GM18873 (cell line): ENCODE results near the gene PAOX.

ENCODE experiments used
- ATAC-seq: cut with Tn5 transposase; IDR thresholded peaks from one replicate; pipeline ENCODE4 v1.9.1; 2021; ENCODE audit warnings: mild to moderate bottlenecking, moderate library complexity, moderate number of reproducible peaks; ENCODE audit not compliant: unreplicated experiment, low FRiP score

Gene PAOX

DNA sequence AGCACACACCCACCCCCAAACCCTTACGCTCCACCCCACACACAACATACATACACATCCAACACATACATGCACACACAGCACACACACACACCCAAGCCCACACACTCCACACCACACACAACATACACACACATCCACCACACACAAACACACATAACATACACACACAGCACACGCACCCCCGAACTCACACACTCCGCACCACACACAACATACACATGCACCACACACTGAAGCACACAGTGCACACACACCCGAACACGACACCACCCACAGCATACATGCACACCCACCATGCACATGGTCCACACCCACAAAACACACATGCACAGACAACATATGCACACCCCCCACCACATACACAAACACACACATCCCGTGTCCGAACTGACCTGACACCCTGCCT, 29.9 kb upstream of the PAOX start:
- ATAC-seq = no peak

DNA sequence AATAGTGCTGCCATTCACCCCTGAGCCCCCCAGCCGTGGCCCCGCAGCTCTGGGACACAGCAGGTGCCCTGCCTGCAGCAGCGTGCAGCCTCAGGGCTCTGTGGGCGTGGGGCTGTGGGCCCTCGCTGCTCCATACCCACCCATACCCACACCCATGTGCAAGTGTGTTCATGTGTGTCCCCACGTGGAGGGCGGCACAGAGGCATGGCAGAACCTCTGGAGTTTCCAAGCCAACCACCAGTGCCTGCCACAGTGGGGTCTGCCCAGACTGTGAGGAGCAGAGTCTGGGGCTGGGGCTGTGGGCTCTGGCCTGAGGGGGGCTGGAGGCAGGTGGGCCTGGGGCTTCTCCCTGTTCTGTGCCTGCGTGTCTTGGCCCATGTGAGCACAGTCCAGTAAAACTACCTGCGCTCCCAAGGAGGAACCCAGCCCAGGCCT, 29.5 kb upstream of the PAOX start:
- ATAC-seq = no peak

- ATAC-seq = no peak
Measured at GRCh38 chr10:133350283-133350949, 28.6 kb upstream of the PAOX start.

- ATAC-seq = no peak
Measured at GRCh38 chr10:133350950-133351329, 28.1 kb upstream of the PAOX start.

GRCh38 chr10:133351408-133352318, 27.4 kb upstream of the PAOX start:
- no peak for ATAC-seq

DNA sequence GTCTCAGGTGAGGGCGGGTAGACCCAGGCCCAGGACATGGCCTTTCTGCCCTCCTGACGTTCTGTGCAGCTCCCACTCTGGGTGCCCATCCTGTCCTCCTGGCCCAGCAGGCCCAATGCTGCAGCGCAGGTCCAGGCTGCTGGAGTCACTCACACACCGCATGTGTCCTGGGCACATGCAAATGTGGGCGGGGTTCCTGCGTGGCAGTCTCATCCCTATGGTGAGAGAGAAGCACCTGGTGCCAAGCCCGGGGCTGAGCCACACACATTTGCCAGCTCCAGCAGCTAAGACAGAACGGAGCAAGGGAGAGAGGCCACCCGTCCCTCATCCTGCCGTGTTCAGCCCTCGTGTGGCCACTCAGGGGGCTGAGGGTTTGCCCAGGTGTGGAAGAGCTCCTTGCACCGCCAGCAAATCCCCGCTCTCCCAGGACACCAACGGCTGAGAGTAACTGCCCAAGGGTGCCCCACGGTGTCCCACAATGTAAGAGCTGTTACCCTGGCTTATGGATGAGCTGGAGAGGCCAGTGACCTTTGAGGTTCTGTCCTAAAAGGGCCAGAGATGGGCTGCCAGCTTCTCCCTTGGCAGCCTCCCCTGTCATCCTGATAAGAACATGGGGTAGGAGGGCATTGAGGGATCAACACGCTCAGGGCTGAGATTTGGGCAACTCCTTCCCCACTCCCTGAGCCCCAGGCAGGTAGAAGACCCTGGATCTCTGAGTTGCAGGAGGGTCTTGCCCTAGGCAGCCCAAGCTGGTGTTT, 25.7 kb upstream of the PAOX start:
- no peak for ATAC-seq

- no peak for ATAC-seq
Measured at GRCh38 chr10:133353988-133354605, 25.0 kb upstream of the PAOX start.

DNA sequence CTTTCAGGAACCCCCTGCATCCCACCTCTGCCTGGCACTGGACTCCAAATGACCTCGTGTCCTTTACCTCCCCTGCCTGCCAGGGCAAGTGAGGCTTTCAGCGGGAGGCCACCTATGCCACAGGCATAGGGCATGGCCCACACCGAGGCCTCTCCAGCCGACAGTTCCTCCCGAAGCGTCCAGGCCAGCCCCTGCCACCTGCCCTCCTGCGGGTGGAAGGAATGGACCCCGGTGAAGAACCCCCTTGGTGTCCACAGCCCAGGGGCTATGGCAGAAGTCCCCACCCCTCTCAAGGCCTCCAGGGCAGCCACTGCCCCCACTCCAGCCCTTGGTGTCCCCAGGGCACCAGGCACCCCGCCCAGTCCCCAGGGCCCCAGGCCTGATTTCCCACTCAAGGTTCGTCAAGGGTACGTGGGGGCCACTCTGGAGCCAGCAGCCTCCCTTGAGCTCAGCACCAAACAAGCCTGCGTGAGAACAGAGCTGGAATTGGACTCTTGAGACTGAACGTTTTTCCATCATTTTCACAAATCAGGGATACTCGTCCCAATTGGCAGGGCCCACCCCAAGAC, 24.3 kb upstream of the PAOX start:
- ATAC-seq = no peak

GRCh38 chr10:133355266-133355665, 23.8 kb upstream of the PAOX start:
- no peak for ATAC-seq

GRCh38 chr10:133355991-133356390, 23.1 kb upstream of the PAOX start:
- ATAC-seq = no peak

DNA sequence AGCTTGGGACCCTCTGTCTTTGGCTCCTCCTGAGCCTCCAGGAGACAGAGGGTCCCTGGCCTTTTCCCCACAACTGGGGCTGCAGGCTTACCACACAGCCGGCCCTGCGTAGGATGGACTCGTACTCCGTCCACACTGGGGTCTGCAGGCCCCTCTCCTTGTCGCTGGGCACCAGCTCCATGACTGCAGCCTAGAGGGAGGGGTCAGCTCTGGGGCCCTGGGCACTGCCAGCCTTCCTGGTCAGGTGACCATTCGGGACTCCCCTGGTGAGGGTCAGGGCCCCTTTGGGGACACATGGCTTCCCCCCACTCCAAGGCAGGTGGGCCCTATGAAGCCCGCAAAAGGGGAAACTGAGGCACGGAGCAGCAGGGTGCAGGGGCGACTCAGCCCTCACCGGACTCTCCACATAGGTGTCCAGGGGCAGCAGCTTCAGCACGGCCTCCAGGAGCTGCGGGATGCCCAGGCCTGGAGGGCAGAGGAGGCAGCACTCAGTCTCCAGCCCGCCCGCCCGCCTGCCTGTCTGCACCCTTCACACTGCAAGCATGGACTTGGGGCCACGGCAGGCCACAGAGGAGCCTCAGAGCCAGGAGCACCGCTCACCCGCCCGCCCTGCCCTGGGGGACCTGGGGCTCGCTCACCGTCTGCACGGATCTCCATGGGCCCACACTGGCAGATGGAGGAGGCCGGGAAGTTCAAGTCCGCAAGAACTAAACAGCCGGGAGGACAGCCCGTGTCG, 22.3 kb upstream of the PAOX start:
- no peak for ATAC-seq

GRCh38 chr10:133357285-133358161, 21.5 kb upstream of the PAOX start, which contains the start of gene FUOM:
Gene FUOM, minus strand, starts transcription at chr10:133358019. Its CDS starts 12 bp downstream, at chr10:133358007.
- ATAC-seq = peak; percentile 50

- ATAC-seq = no peak
Measured at GRCh38 chr10:133358162-133358924, 20.7 kb upstream of the PAOX start.

DNA sequence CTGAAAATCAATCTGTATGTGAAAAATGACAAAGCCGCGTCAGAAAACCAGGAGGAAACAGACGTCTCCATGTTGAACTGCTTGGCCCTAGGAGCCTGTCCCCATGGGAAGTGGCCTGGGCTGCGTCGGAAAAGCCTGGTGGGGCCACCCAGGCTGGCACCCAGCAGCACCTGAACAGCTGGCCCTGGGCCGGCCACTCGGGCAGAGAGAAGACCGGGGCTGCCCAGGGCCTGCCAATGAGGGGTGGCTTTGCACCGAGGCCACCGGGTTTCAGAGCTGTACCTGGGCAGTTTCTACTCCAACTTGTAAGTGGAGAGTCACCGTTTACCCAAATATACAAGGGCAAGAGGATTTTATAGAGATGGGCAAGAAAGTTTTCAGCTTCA, 20.1 kb upstream of the PAOX start:
- ATAC-seq = no peak

DNA sequence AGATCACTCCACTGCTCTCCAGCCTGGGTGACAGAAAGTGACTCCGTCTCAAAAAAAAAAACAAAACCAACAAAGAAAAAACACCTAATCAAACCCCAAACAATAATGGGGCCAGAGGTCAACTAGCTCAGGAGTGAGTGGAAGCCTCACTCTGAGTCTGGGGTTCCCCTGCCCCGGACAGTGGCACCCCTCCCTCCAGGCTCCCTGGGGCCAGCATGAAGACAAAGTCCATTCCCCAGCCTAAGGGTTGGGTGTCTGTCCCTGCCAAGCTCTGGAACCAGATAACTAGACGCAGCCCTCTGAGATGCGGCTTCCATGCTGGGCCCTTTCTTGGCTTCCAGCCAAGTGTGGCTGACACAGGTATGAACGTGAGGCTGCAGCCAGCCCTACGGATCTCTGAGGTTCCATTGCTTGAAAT, 19.5 kb upstream of the PAOX start:
- ATAC-seq = no peak

GRCh38 chr10:133359972-133360610, 19.0 kb upstream of the PAOX start:
- ATAC-seq = no peak

DNA sequence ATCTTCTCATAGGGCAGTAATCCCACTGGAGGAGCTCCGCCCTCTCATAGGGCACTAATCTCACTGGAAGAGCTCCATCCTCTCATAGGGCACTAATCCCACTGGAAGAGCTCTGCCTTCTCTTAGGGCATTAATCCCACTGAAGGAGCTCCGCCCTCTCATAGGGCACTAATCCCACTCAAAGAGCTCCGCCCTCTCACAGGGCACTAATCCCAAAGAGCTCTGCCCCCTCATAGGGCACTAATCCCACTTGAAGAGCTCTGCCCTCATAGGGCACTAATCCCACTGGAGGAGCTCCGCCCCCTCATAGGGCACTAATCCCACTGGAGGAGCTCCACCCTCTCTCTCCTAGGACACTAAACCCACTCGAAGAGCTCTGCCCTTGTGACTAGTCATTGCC, 17.8 kb upstream of the PAOX start:
- ATAC-seq = no peak
